Measurements from ENCODE around the gene MTUS2. TPM values are rescaled to one million over a fixed set of nuclear protein-coding genes. Genes with fewer than 3 reads are reported as not detected.

Gene MTUS2
- total and polyA plus RNA-seq, 9 of the 15 experiments (the other 6 are each of a cell fraction or from before 2014, with no cell fraction given): 0.01 to 0.28 (median 0.06) TPM; not detected in 1

- Histone ChIP-seq H3K9ac (ENCODE audit: insufficient read depth in 1 of 2, low read depth in 2 of 2, low read length in 2 of 2) (no peak overlapping the region), H3K4me2 (ENCODE audit: insufficient read depth, low read length) (no peak overlapping the region), H3K27ac (ENCODE audit: extremely low read depth, low read depth, low read length) (no peak overlapping the region), H3K27me3 (ENCODE audit: control insufficient read depth in 2 of 2, insufficient read depth in 2 of 2, low read length in 2 of 2) (no peaks in the 10 kb centered on the region), H3K9me1 (ENCODE audit: control insufficient read depth, insufficient read depth, low read length) (no peaks in the 10 kb centered on the region), H4K20me1 (replicated peaks; ENCODE audit: control insufficient read depth, insufficient read depth, low read length) (no peaks in the 10 kb centered on the region), H3K79me2 (ENCODE audit: control insufficient read depth, insufficient read depth, low read length) (no peaks in the 10 kb centered on the region), H2AFZ (ENCODE audit: low read depth, low read length) (no peak overlapping the region), H3K36me3 (ENCODE audit: control insufficient read depth, insufficient read depth, low read length) (no peaks in the 10 kb centered on the region), H3K9me3 (replicated peaks; ENCODE audit: control insufficient read depth, insufficient read depth, low read depth, low read length) (no peaks in the 10 kb centered on the region), H3K4me1 (replicated peaks in 1 of 2; ENCODE audit: control insufficient read depth in 2 of 2, insufficient read depth in 2 of 2, low read length in 2 of 2) (no peaks in the 10 kb centered on the region), H3K4me3 (no peak overlapping the region)
- ChIA-PET CTCF (ENCODE audit: low intra/inter-chr PET ratio) (no interaction called here), POLR2A (no interaction called here)
- TF ChIP-seq ATF1 (CRISPR knock-in tag; IDR thresholded peaks at IDR 0.05): no peak
- TF ChIP-seq ATF1 (tag; IDR thresholded peaks at IDR 0.05): no peak
- no peak for TF ChIP-seq ZC3H8 (IDR thresholded peaks at IDR 0.05)
- no peak for TF ChIP-seq HIVEP1 (CRISPR knock-in tag; IDR thresholded peaks at IDR 0.05)
- no peak for TF ChIP-seq PHF21A (IDR thresholded peaks at IDR 0.05; ENCODE audit: borderline replicate concordance, low read depth)
- TF ChIP-seq RBM34 (IDR thresholded peaks at IDR 0.05; ENCODE audit: borderline replicate concordance, insufficient read depth, low read length): no peak
- BruUV-seq (replicated peaks): no TSS peak
- DNase-seq (ENCODE audit: extremely low read depth in 1 of 4, low spot score in 3 of 4) (no peak), ATAC-seq (no peak), FAIRE-seq (no peak)
- in situ Hi-C loops (cut with MboI): no loop called here
- WGBS (ENCODE audit: insufficient coverage, low coverage, missing lambda C conversion rate): 0% methylated on average over 3 of the region's 3 CpGs
- intact Hi-C loops (cut with micrococcal nuclease): no loop called here
These were observed 281.8 kb downstream of the MTUS2 start for GRCh38 chr13:29101905-29102304.

DNA sequence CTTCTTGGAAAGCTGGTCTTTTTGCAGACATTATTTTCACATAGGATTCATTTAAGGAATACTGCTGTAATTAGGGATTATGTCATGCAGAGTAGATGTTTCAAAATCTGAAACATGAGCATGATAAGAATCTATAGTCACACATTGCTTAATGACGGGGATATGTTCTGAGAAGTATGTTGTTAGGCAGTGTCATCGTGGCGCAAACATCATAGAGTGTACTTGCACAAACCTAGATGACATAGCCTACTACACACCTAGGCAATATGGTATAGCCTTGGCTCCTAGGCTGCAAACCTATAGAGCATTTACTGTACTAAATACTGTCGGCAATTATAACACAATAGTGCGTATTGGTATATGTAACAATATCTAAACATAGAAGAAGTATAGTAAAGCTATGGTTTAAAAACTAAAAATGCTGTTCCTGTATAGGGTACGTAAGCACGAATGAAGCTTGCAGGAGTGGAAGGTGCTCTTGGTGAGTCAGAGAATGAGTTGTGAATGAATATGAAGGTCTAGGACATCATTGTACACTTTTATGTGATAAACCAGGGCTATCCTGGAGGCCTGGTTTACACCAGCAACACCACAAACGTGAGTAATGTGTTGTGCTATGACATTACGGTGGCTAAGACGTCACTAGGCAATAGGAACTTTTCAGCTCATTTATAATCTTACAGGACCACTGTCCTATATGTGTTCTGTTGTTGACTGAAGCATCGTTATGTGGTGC lies 283.1 kb downstream of the MTUS2 start:
- Histone ChIP-seq H2AFZ (ENCODE audit: low read depth, low read length) (no peak overlapping the region), H3K4me3 (no peak overlapping the region), H3K36me3 (ENCODE audit: control insufficient read depth, insufficient read depth, low read length) (no peaks in the 10 kb centered on the region), H3K9ac (ENCODE audit: insufficient read depth in 1 of 2, low read depth in 2 of 2, low read length in 2 of 2) (no peak overlapping the region), H3K27ac (ENCODE audit: extremely low read depth, low read depth, low read length) (no peak overlapping the region), H3K79me2 (ENCODE audit: control insufficient read depth, insufficient read depth, low read length) (no peaks in the 10 kb centered on the region), H3K4me1 (replicated peaks in 1 of 2; ENCODE audit: control insufficient read depth in 2 of 2, insufficient read depth in 2 of 2, low read length in 2 of 2) (no peaks in the 10 kb centered on the region), H4K20me1 (replicated peaks; ENCODE audit: control insufficient read depth, insufficient read depth, low read length) (no peaks in the 10 kb centered on the region), H3K27me3 (ENCODE audit: control insufficient read depth in 2 of 2, insufficient read depth in 2 of 2, low read length in 2 of 2) (no peaks in the 10 kb centered on the region), H3K9me3 (replicated peaks; ENCODE audit: control insufficient read depth, insufficient read depth, low read depth, low read length) (no peaks in the 10 kb centered on the region), H3K9me1 (ENCODE audit: control insufficient read depth, insufficient read depth, low read length) (no peaks in the 10 kb centered on the region), H3K4me2 (ENCODE audit: insufficient read depth, low read length) (no peak overlapping the region)
- CTCF ChIA-PET (ENCODE audit: low intra/inter-chr PET ratio): no interaction called here
- ATAC-seq (no peak), FAIRE-seq (no peak), DNase-seq (ENCODE audit: extremely low read depth in 1 of 4, low spot score in 3 of 4) (no peak)
- intact Hi-C loops (cut with micrococcal nuclease): no loop called here
- in situ Hi-C loops (cut with MboI): no loop called here
- TF ChIP-seq DPF2 (IDR thresholded peaks at IDR 0.05): no peak
- no peak for TF ChIP-seq ZNF589 (CRISPR knock-in tag; IDR thresholded peaks at IDR 0.05; ENCODE audit: low read depth)
- TF ChIP-seq MCM5 (IDR thresholded peaks at IDR 0.05; ENCODE audit: low read depth): no peak
- no peak for TF ChIP-seq ATF4 (CRISPR knock-in tag; IDR thresholded peaks at IDR 0.05)
- TF ChIP-seq TEAD1 (CRISPR knock-in tag; IDR thresholded peaks at IDR 0.05): no peak
- TF ChIP-seq SMARCE1 (IDR thresholded peaks at IDR 0.05): no peak
- no peak for TF ChIP-seq MAFK (IDR thresholded peaks at IDR 0.05; ENCODE audit: low read length)
- TF ChIP-seq ATF2 (CRISPR knock-in tag; IDR thresholded peaks at IDR 0.05): no peak
- no peak for TF ChIP-seq ZBTB17 (CRISPR knock-in tag; IDR thresholded peaks at IDR 0.05)
- TF ChIP-seq XRCC4 (IDR thresholded peaks at IDR 0.05; ENCODE audit: extremely low read depth, insufficient read depth, insufficient read length): no peak
- TF ChIP-seq ZNF79 (CRISPR knock-in tag; IDR thresholded peaks at IDR 0.05; ENCODE audit: low read depth): no peak
- POLR2A ChIA-PET: no interaction called here
- no TSS peak for BruUV-seq (replicated peaks)
- WGBS (ENCODE audit: insufficient coverage, low coverage, missing lambda C conversion rate): 2% methylated on average over 11 of the region's 11 CpGs

All from K562 (cell line).